SK-N-SH (cell line): ENCODE data around the gene IL31. TPM values are rescaled to one million over a fixed set of nuclear protein-coding genes. Genes with fewer than 3 reads are reported as not detected.

ENCODE experiments used
- CTCF ChIA-PET: fragments of 300-600, 350-600 bp; formaldehyde crosslinking; extraction: SDS; loops from one replicate; lab custom pipeline; 2021; lab: Yijun Ruan, JAX
- POLR2A ChIA-PET: fragments of 350-600 bp; sonication (Branson Sonifier 250); formaldehyde crosslinking; extraction: SDS; loops from one replicate; lab custom pipeline; 2020; ENCODE audit warnings: antibody characterized with exemption, inconsistent platforms; lab: Yijun Ruan, JAX
- DNase-seq: peaks from one replicate; pipeline ENCODE4 v3.0.0; 2012
- H2AFZ ChIP-seq: fragments of 200-600 bp; sonication (generic); 2 replicates; pipeline ENCODE4 v1.8.1; 2016; ENCODE audit warnings: antibody characterized with exemption, mild to moderate bottlenecking, low read depth
- H3F3A ChIP-seq: fragments of 200-600 bp; sonication (generic); replicated peaks from 2 replicates; pipeline ENCODE3; 2016; ENCODE audit warnings: antibody characterized with exemption, mild to moderate bottlenecking; ENCODE audit not compliant: insufficient read depth
- H3K27ac ChIP-seq, 2 experiments: fragments of 200-500 bp in 1 of 2; fragments of 200-600 bp in 1 of 2; sonication (Bioruptor generic) in 1 of 2; sonication (generic), shearing (Covaris generic) in 1 of 2; 2 replicates each; pipeline versions ENCODE4 v1.5.1 to v1.6.1; 2014 to 2016; ENCODE audit warnings: low read depth in 2 of 2, inconsistent platforms in 1 of 2, low read length in 1 of 2, mild to moderate bottlenecking in 1 of 2, mixed read lengths in 1 of 2
- H3K27me3 ChIP-seq: fragments of 200-600 bp; sonication (generic), shearing (Covaris generic); 2 replicates; pipeline ENCODE4 v1.6.1; 2016; ENCODE audit warnings: mixed run types; ENCODE audit not compliant: insufficient read depth
- H3K36me3 ChIP-seq, 2 experiments: fragments of 200-500 bp in 1 of 2; fragments of 200-600 bp in 1 of 2; sonication (Bioruptor generic) in 1 of 2; sonication (generic) in 1 of 2; replicated peaks in 1 of 2; 2 replicates each; pipeline versions ENCODE3 to v1.5.1; 2014 to 2016; ENCODE audit warnings: low read length in 1 of 2, mild to moderate bottlenecking in 1 of 2; ENCODE audit not compliant: insufficient read depth in 2 of 2, control insufficient read depth in 1 of 2
- H3K4me1 ChIP-seq, 2 experiments: fragments of 200-500 bp in 1 of 2; fragments of 200-600 bp in 1 of 2; sonication (Bioruptor generic) in 1 of 2; sonication (generic), shearing (Covaris generic) in 1 of 2; 2 replicates each; pipeline versions ENCODE4 v1.5.1 to v1.6.1; 2014 to 2016; ENCODE audit warnings: low read depth in 1 of 2, low read length in 1 of 2, mixed run types in 1 of 2; ENCODE audit not compliant: insufficient read depth in 2 of 2, control insufficient read depth in 1 of 2
- H3K4me2 ChIP-seq: fragments of 200-600 bp; sonication (generic), shearing (Covaris generic); 2 replicates; pipeline ENCODE4 v1.6.1; 2017; ENCODE audit warnings: mixed run types
- H3K4me3 ChIP-seq, 2 experiments: fragments of 200-500 bp in 1 of 2; fragments of 200-600 bp in 1 of 2; sonication (Bioruptor generic) in 1 of 2; sonication (generic), shearing (Covaris generic) in 1 of 2; 2 replicates each; pipeline versions ENCODE4 v1.5.1 to v1.8.1; 2014 to 2016; ENCODE audit warnings: low read depth in 2 of 2, inconsistent platforms in 1 of 2, low read length in 1 of 2, mild to moderate bottlenecking in 1 of 2, mixed read lengths in 1 of 2, moderate library complexity in 1 of 2
- H3K79me2 ChIP-seq: fragments of 200-600 bp; sonication (generic); 2 replicates; pipeline ENCODE4 v1.8.1; 2017; ENCODE audit warnings: mild to moderate bottlenecking; ENCODE audit not compliant: insufficient read depth
- H3K9ac ChIP-seq: fragments of 200-600 bp; sonication (generic); 2 replicates; pipeline ENCODE4 v1.6.1; 2017; ENCODE audit warnings: mixed run types
- H3K9me2 ChIP-seq: fragments of 200-600 bp; sonication (generic); 2 replicates; pipeline ENCODE4 v1.6.1; 2017; ENCODE audit warnings: mixed run types
- H3K9me3 ChIP-seq: fragments of 200-600 bp; sonication (generic); 2 replicates; pipeline ENCODE4 v1.6.1; 2017; ENCODE audit warnings: mixed run types, mild to moderate bottlenecking, moderate library complexity
- H4K20me1 ChIP-seq: fragments of 200-600 bp; sonication (generic); 2 replicates; pipeline ENCODE4 v1.6.1; 2017; ENCODE audit warnings: mild to moderate bottlenecking, mixed run types; ENCODE audit not compliant: insufficient read depth
- CHD2 ChIP-seq: fragments of 150-350 bp; IDR thresholded peaks from 2 replicates; pipeline ENCODE4 v1.6.1; 2018; ENCODE audit warnings: low read length; ENCODE audit not compliant: partially characterized antibody
- JUND ChIP-seq: IDR thresholded peaks from 2 replicates; pipeline ENCODE4 v1.4.0; 2012
- MXI1 ChIP-seq: IDR thresholded peaks from 2 replicates; pipeline ENCODE4 v1.6.1; 2012; ENCODE audit warnings: mild to moderate bottlenecking, low read depth, low read length, improper control_type of control experiment
- NRF1 ChIP-seq: IDR thresholded peaks from 2 replicates; pipeline ENCODE4 v1.6.1; 2012; ENCODE audit warnings: low read depth, mild to moderate bottlenecking, low read length
- POLR2AphosphoS5 ChIP-seq: IDR thresholded peaks from 2 replicates; pipeline ENCODE4 v1.6.1; 2012; ENCODE audit warnings: low read depth, low read length
- RAD21 ChIP-seq: IDR thresholded peaks from 2 replicates; pipeline ENCODE4 v1.6.1; 2012; ENCODE audit warnings: mild to moderate bottlenecking, low read length
- RCOR1 ChIP-seq: fragments of 150-350 bp; IDR thresholded peaks from 2 replicates; pipeline ENCODE4 v1.6.1; 2017; ENCODE audit warnings: antibody characterized with exemption, low read length
- SMC3 ChIP-seq: IDR thresholded peaks from 2 replicates; pipeline ENCODE4 v1.6.1; 2012; ENCODE audit warnings: low read depth, low read length, improper control_type of control experiment
- TAF1 ChIP-seq: IDR thresholded peaks from 2 replicates; pipeline ENCODE4 v1.6.1; 2012; ENCODE audit warnings: low read depth, mild to moderate bottlenecking, low read length, moderate library complexity, borderline replicate concordance
- TCF12 ChIP-seq: IDR thresholded peaks from 2 replicates; pipeline ENCODE4 v1.4.0; 2012
- TEAD4 ChIP-seq: IDR thresholded peaks from 2 replicates; pipeline ENCODE4 v1.4.0; 2012; ENCODE audit warnings: mild to moderate bottlenecking, borderline replicate concordance; ENCODE audit not compliant: insufficient read depth
- WGBS: methylation state at CpG from one replicate; pipeline ENCODE4 v1.1.6; 2017; ENCODE audit warnings: low lambda C conversion rate; 5-methylcytosine and 5-hydroxymethylcytosine counted together
- polyA plus RNA-seq, 3 experiments: library from polyadenylated mRNA; depleted of rRNA; stranded (reverse); fragments of >200 nt; gene quantifications; 2 replicates each; pipeline ENCODE4 v1.2.3, GENCODE V29; 2012
- TF ChIP-seq, protein P1 (sequence below): IDR thresholded peaks from 2 replicates; pipeline ENCODE4 v1.4.0; 2012; ENCODE audit warnings: low read depth
- TF ChIP-seq, protein P2 (sequence below): fragments of 150-350 bp; IDR thresholded peaks from 2 replicates; pipeline ENCODE4 v1.6.1; 2017; ENCODE audit warnings: antibody characterized with exemption, low read length, low read depth, borderline replicate concordance
- TF ChIP-seq, protein P3 (sequence below): fragments of 200-600 bp; sonication (generic); IDR thresholded peaks from 2 replicates; pipeline ENCODE4 v1.6.1; 2017; ENCODE audit warnings: antibody characterized with exemption, mild to moderate bottlenecking, moderate library complexity

The IL31 gene
- polyA plus RNA-seq, 1 of the 3 experiments (the other 2 are of a cell fraction) = not detected

DNA sequence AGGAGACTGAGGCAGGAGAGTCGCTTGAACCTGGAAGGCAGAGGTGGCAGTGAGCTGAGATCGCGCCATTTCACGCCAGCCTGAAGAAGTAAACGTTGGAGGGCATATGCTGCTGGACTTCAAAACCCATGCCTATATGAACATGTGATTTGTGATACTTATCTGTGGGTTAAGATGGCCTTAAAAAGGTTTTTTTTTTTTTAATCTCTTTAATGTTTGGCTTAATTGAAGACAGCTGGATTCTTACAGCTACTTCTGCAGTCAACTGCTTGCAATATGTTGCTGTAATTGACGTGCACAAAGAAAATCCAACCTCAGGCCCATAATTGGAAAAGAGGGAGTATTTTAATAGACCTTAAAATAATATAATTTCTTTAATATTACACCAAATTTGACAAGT is 28.0 kb upstream of the IL31 start (continued):
- TF ChIP-seq TAF1 (no peak), SMC3 (no peak), TCF12 (peak; percentile 59), JUND (no peak), NRF1 (no peak), TEAD4 (no peak), RAD21 (no peak), RCOR1 (peak; percentile 65; the same call in 1 of the 2 replicates)
- TF ChIP-seq, protein P1, sequence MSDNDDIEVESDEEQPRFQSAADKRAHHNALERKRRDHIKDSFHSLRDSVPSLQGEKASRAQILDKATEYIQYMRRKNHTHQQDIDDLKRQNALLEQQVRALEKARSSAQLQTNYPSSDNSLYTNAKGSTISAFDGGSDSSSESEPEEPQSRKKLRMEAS = no peak

- Histone ChIP-seq H3F3A (peaks cover 11% of the 10 kb centered on the region), H3K4me1 (peaks cover 0 to 27% of the 10 kb centered on the region in 2 experiments; a peak in 2 of 4 replicates), H3K4me3 (no peak overlapping the region), H2AFZ (no peak overlapping the region), H3K27ac (no peak overlapping the region; a peak in 1 of 4 replicates), H3K27me3 (no peaks in the 10 kb centered on the region), H3K79me2 (no peaks in the 10 kb centered on the region), H3K9ac (no peak overlapping the region), H4K20me1 (no peaks in the 10 kb centered on the region), H3K9me2 (no peaks in the 10 kb centered on the region), H3K4me2 (no peak overlapping the region), H3K9me3 (no peaks in the 10 kb centered on the region), H3K36me3 (no peaks in the 10 kb centered on the region)
- ChIA-PET POLR2A (interaction anchor here (1.6 kb wide), 1 partner anchor 26 kb away, joined by 8 read pairs; no protein-coding TSS in a partner anchor), CTCF (interaction anchor here (0.7 to 5.7 kb wide), 9 partner anchors 10 to 271 kb away, joined by 3 to 30 read pairs (median 4); no protein-coding TSS in a partner anchor)
- WGBS = 99% methylated on average over 5 of the region's 5 CpGs
- no peak for DNase-seq
- TF ChIP-seq MXI1 = no peak
- TF ChIP-seq, protein P2, sequence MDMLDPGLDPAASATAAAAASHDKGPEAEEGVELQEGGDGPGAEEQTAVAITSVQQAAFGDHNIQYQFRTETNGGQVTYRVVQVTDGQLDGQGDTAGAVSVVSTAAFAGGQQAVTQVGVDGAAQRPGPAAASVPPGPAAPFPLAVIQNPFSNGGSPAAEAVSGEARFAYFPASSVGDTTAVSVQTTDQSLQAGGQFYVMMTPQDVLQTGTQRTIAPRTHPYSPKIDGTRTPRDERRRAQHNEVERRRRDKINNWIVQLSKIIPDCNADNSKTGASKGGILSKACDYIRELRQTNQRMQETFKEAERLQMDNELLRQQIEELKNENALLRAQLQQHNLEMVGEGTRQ = no peak
- TF ChIP-seq TAF1 = no peak
- TF ChIP-seq CHD2 = no peak
- no peak for TF ChIP-seq POLR2AphosphoS5
- TF ChIP-seq, protein P3, sequence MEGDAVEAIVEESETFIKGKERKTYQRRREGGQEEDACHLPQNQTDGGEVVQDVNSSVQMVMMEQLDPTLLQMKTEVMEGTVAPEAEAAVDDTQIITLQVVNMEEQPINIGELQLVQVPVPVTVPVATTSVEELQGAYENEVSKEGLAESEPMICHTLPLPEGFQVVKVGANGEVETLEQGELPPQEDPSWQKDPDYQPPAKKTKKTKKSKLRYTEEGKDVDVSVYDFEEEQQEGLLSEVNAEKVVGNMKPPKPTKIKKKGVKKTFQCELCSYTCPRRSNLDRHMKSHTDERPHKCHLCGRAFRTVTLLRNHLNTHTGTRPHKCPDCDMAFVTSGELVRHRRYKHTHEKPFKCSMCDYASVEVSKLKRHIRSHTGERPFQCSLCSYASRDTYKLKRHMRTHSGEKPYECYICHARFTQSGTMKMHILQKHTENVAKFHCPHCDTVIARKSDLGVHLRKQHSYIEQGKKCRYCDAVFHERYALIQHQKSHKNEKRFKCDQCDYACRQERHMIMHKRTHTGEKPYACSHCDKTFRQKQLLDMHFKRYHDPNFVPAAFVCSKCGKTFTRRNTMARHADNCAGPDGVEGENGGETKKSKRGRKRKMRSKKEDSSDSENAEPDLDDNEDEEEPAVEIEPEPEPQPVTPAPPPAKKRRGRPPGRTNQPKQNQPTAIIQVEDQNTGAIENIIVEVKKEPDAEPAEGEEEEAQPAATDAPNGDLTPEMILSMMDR = no peak
Observed at GRCh38 chr12:122201381-122201780, 27.4 kb upstream of the IL31 start.
